ENCODE results near the gene ANO2.

The ANO2 gene

DNA sequence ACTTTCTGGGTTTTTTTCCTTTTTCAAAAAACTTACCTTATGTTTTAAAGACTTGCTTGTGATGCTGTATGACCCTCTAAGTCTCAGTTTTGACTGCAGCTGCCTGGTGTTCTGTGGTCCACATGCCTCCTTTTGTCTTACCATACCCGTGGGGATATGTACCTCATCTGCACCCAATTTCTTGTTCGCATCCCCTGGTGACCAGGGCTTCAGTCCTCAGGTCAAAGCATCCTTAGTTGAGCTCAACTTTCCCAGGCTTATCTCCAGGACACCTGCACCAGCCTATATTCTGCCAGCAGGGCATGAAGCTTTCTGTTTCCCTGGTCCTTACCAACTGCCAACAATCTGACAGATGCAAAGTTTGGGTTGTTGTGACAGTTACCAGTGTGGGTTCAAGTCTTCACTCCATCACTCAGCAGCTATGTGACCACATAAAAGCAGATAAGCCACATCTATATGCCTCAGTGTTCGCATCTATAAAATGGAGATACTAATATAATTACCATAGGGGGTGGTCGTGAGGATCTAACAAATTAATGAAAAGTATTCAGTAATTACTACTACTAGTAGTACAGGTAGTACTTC lies 419.2 kb downstream of the ANO2 start:
- DNase-seq, result no peak

DNA sequence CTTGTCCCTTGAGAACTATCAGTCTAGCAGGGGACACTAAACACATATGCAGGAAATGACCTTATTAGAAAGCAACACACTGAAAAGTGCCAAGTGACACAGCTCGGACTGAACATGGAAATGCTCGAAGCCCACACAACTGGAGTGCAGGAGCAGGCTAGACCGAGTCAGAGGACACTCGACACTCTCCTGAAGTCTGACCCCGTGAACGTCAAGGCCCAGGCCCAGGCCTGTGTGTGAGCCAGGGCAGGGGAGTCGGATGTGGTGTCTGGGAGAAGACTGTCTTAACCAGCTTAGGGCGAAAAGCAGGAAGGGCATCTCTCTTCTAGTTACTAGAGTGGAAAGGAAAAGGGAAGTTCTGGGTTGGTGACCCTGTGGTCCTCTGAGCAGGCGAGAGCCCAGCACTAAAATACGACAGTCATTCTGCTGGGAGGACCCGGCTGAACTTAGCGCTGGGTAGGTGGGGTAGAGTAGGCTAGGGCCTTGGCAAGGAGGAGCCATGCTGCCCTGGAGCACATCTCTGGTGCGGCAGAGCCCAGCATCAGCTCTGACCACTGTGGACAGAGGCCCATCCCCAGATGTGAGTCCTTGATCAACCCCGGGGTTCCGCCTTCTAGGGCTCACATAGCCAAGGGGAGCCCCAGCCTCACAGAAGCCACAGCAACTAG lies 420.2 kb downstream of the ANO2 start:
- DNase-seq, result no peak

DNA sequence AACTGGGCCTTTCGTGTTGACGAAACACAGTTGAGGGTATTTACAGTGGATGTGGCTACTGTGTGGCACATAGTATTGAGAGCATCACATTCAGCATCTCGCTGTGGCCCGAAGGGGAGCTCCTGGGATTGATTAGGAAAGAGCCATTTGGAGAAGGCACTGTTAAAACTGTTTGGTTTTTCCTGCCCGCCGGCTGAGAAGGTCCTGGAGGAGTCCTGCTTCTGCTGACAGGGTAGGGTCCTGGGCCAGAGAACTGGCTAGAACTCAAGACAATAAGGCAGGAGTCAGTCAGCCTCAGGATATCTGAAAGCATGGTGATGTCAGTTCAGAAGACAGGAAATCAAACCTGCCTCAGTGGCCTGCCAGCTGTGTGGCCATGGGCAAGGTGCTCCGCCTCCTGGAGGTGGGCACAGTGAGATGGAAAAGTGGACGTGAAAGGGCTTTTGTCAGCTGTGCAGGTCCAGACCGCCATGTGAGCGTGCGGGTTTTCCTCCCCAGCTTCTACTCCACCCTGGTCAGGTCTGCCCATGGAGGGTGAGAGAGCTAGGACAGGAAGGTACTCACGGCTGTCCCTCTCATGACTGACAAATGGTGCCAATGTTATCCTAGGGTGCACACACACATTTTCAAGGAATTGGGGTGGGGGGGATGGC lies 420.8 kb downstream of the ANO2 start:
- no peak for DNase-seq

DNA sequence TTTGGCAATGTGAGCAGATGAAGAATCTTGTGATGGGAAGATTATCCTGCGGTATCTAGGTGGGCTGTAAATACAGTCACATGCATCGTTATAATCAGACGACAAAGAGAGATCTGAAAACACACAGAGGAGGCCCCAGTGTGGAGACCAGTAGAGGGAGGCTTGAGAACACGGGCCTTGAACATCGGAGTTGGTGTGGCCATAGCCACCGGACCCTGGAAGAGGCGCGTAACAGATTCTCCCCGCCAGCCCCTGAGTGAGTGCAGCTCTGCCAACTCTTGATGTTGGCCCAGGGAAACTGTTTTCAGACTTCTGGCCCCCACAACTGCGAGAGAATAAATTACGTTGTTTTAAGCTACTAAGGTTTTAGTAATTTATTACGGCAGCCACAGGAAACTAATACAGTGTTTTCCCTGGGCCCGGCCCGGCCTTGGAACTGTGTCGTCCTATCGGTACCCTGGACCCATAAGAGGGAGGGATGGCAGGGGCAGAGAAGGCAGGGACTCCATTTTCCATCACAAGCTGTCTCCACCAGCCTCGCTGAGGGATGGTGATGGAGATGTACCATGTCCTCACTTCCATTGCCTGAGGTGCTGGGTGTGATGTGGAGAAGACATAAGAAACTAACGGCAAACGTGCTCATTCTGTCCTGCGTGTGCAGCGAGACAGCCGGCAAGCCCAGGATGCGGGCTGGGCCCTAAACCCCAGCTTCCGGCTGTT lies 421.5 kb downstream of the ANO2 start:
- DNase-seq, result no peak

DNA sequence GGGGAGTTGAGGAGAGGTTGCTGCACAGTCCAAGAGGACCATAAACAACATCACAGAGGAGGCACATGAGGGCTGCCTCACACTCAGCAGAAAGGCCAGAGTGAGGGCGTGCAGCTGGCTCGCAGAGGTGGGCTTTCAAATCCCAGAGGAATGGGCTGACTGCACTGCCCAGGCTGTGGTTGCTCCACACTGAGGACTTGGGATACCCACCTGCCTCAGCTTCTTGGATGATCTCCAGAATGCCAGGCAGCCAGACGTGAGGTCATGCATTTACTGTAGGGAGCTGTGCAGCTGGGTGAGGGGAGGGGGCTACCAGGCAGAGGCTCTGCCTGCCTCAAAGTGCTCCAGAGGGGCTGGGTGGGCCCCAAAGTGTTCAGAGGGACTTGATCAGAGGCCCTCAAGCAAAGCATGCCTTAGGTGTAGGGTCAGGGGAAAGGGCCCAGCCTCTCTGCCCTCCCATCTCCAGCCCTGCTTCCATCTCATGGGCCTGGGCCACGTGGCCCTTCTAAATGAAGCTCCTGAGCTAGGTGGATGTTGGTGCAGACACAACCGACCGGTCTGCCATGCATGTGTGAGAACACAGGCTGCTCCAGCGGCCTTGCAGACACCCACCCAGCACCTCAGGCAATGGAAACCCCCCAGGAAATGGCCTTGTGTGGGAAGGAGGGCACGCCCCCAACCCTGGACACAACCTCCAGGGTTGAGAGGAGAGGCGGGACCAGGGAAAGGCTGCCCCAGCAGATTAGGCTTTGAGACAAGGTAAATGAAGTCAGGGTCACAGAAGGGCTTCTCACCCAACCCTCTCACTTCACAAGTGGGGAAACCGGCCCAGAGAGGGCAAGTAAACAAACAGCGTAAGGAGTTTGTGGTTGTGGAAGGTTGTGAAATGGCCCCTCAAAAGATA lies 422.4 kb downstream of the ANO2 start:
- DNase-seq, result no peak

DNA sequence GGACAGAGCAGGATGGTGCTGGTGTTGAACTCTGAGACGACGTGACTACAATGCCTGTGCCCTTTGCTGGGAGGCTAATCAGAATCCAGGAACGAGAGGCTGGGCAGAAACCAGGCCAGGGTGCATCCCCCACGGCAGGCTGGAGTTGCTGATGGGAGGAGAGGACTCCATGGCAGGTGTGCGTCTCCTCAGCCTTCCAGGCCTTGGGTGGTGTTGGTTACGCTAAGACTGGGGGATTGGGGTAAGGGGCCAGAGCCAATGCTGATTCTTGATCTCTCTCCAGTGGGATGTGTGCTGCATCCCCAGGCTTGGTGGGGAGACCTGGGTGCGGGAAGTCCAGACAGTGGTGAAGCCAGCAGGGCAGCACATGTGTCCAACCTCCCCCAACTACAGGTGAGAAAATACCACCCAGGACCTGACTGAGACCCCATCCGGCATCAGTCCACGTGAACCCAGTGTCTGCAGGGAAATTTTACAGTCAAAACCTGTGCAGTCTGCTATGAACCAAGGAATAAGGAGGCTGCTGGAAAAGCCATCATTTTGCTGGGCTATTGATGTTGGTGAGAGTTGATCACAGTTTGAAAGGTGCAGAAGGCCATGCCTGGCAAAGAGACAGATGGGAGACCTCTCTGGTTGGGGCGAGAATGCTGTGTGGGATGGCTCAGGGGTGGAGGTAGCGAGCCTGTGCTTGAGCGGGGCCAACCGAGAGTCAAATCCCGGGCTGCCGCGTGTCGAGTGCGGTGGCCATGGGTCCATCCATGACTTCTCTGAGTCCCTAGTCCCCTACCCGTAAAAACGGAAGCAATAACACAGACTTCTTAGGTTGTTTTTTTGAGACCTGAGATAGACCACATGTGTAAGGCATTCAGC lies 423.4 kb downstream of the ANO2 start:
- DNase-seq, result no peak

DNA sequence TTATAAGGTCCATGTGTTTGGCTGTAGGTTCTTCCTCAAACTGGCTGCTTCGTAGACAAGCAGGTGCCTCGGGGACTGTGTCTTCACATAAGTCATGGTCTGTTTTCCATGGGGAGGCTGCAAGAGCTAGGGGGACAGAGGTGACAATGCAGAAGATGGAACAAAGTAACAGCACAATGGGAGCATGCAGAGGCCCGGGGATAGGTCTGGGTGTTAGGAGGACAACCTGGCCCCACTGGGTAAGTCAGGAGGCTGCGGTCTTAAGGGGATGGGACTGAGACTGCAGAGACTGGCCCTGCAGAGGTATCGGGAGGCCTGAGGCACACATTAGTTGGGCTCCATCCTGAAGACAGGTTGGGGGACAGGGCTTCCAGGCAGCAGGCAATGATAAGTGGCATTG lies 424.2 kb downstream of the ANO2 start:
- no peak for DNase-seq

DNA sequence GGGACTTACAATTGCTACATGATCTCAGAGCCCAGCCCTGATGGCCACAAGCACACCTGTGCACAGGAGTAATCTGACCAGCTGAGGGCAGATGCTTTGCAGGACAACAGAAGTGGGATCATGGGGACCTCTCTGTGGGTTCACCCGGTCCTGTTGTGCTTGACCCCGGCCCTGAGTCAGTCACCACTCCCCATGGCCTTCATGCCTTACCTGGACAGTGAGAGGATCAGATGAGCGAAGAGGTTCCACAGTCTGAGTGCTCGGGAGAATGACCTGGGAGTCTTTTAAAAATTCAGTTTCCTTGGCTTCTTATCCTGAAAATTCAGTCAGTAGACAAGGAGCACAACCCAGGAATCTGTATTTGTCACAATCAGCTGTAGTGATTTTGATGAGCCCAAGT lies 425.0 kb downstream of the ANO2 start:
- no peak for DNase-seq

DNA sequence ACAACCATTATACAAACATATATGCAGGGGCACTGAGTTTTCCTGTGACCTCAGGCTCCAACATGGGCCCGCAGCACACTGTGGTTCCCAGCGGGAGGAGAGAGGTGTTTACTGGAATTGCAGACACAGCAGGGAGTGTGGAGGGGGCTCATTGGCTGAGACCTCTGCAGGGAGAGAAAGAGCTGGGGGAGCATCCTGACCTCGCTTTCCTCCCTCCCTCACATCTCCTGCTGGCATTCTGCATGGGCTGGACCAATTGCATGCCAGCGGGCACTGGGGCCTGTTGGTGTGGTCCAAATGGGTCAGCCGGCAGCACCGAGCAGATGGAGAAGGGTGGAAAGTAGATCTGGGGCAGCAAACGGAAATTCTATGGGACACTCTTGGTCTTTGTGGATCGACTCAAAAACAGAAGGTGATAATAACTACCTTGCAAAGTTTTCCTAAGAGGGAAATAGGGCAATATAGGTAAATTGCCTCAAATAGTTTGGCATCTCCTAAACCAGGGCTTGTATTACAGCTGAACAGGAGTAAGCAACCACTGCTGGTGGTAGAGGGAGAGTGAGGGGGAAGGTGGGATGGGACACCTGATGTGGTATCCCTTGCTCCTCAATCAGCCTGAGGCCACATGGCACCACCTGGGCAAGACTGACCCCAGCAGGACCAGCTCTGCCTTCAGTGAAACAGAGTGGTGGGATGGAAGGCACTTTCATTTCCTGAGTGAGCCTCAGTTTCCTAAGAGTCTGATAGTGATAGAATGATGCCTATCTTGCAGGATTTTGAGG lies 426.3 kb downstream of the ANO2 start:
- DNase-seq, result no peak

DNA sequence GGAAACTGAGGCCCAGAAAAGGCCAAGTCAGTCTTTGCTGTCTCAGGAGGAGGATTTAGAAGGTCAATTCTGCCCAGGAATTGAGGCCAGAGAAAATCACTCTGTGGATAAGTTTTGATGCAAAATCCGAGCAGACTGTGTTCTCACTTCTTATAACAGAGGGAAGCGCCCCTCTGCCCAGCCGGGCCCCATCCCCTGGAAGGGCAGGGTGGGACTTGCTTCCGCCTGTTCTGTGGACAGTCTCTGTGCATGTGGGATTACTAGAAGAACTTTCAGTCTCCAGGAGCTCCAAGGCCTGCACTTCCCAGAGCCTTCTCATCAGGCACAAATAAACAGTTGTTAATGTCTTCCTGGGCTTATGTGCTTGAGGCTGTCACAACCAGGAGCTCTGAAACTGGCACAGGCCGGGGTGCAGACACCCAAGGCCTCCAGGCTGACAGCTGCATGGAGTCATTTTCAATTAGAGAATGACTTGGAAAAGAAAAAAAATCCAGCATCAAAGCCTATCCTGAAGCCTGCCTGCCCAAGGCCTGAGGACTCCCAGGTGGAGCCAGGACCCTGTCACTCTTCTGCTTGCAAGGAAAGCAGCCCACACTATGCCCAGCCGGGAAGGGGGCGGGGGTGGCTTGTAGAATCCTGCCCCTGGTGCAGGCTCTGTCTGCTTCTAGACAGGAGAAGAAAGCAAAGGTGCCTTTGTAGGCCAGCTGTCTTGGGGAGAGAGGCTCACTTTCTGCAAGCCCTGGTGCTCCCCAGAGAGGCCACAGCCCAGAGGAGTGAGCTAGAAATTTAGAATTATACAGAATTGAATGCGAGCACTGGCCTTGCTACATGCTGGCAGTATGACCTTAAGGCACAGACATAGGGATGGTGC lies 428.5 kb downstream of the ANO2 start:
- DNase-seq, result no peak

DNA sequence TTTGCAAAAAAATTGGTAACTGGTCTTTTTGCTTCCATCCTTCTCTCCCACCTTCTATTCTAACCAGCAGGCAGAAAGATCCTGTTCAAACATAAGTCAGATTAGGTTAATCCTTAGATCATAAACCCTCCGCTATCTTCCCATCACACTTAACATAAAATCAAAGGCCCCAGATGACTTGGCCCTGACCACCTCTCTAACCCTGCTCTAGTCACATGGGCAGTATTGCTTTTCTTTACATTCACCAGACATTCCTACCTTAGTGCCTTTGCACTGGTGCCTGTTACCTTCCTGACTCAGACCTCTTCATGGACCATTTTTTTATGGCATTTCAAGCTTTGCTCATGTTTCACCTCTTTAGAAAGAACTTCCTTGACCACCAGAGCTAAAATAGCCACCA lies 429.6 kb downstream of the ANO2 start:
- DNase-seq, result no peak

DNA sequence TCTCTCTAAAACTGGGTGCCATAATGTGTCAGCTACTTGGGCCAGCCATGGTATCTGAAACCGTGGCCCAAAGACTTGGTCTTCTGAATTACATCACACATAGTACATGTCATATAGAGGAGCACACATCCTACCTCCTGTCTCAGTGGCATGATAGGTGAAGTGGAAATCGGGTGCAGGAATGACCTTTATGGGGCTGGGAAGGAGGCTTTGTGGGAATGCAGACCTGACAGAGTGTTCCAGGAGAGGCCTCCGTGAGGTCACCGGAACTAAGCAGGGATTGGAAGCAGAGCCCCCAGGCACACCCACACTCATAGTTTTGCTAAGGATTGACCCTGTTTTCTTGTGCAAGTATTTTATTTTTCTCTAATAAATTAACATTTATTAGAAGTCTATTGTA lies 430.5 kb downstream of the ANO2 start:
- no peak for DNase-seq

DNA sequence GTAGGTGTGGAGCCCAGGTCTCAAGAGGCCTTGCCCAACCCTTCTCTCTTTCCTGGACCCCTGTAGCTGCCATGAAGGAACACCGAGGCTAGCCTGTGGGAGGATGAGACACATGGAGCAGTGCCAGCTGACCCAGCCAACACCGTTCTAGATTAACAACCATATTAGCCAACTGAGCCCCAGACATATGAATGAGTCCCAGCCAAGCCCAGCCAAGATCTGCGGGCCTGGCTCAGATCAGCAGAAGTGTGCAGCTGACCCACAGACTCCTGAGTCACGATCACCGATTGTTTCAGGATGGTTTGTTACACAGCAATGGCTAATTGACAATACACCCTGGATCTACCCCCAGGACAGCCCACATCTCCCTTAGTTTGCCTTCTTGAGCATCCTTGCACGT lies 431.0 kb downstream of the ANO2 start:
- no peak for DNase-seq

DNA sequence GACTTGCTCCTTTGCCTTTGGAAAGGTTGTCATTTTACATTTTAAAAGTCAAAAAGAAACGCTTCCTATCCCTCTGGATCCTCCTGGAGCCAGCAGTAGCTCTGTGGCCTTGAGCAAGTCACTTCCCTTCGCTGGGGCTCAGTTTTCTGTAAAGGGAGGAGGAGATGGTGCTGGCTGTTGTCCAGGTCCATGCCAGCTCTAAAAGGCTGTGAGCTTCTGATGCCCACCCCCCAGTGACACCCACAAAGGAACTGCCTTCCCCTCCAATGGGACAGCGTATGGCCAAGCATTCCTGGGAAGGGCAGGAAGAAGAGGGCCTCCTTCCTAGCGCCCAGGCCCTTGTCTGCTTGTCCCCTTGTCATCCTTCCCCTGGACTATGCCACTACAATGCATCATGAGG lies 431.7 kb downstream of the ANO2 start:
- DNase-seq, result no peak
